ENCODE data around the gene CAVIN4. TPM values are rescaled to one million over a fixed set of nuclear protein-coding genes. Genes with fewer than 3 reads are reported as not detected.

Gene CAVIN4
- total and polyA plus RNA-seq, 2 of the 13 experiments (the other 11 are each of a cell fraction or from before 2014, with no cell fraction given) = 0.54 to 1.00 TPM

DNA sequence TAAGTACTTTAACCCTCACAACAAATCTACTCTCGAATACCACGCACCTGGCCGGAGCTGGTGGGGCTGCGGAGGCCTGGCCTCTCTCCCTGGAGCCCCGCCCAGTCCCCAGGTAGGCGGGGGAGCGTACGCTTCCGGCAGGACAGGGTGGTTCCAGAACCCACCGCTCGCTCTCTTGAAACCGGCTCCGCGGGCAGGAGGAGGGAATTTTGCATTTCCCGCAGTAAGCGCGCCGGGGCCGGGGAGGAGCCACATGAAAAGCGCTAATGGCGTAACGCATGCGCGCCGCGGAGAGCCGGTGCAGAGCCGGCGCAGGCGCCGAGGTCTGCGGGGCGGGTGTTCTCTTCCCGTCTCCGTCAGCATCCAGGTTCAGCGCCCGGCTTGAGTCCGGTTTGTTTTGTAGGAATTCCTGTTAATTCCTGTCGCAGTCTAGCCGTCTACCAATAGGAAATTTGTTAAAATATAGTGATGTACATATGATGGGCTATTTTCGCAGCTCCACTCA lies 20.8 kb downstream of the CAVIN4 start (continued):
- TF ChIP-seq, protein P1, sequence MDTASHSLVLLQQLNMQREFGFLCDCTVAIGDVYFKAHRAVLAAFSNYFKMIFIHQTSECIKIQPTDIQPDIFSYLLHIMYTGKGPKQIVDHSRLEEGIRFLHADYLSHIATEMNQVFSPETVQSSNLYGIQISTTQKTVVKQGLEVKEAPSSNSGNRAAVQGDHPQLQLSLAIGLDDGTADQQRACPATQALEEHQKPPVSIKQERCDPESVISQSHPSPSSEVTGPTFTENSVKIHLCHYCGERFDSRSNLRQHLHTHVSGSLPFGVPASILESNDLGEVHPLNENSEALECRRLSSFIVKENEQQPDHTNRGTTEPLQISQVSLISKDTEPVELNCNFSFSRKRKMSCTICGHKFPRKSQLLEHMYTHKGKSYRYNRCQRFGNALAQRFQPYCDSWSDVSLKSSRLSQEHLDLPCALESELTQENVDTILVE (CRISPR knock-in tag; IDR thresholded peaks at IDR 0.05) = no peak
- no peak for TF ChIP-seq ARNTL (CRISPR knock-in tag; IDR thresholded peaks at IDR 0.05)
- TF ChIP-seq HNRNPLL (IDR thresholded peaks at IDR 0.05; ENCODE audit: low read depth, low read length, poor library complexity, severe bottlenecking) = peak; percentile 100
- TF ChIP-seq ZNF446 (CRISPR knock-in tag; IDR thresholded peaks at IDR 0.05) = no peak
- TF ChIP-seq MIXL1 (CRISPR knock-in tag; IDR thresholded peaks at IDR 0.05) = no peak
- TF ChIP-seq ZNF550 (CRISPR knock-in tag; IDR thresholded peaks at IDR 0.05; ENCODE audit: borderline replicate concordance) = no peak
- TF ChIP-seq, protein P2, sequence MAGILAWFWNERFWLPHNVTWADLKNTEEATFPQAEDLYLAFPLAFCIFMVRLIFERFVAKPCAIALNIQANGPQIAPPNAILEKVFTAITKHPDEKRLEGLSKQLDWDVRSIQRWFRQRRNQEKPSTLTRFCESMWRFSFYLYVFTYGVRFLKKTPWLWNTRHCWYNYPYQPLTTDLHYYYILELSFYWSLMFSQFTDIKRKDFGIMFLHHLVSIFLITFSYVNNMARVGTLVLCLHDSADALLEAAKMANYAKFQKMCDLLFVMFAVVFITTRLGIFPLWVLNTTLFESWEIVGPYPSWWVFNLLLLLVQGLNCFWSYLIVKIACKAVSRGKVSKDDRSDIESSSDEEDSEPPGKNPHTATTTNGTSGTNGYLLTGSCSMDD (CRISPR knock-in tag; IDR thresholded peaks at IDR 0.05) = no peak
- TF ChIP-seq MTA3 (CRISPR knock-in tag; IDR thresholded peaks at IDR 0.05) = no peak
- TF ChIP-seq ERF (CRISPR knock-in tag; IDR thresholded peaks at IDR 0.05) = peak; percentile 58; the same call in 1 of the 2 replicates
- TF ChIP-seq TGIF2 (CRISPR knock-in tag; IDR thresholded peaks at IDR 0.05) = no peak
- TF ChIP-seq GATAD2A (CRISPR knock-in tag; IDR thresholded peaks at IDR 0.05) = peak; percentile 25; the same call in 1 of the 2 replicates
- TF ChIP-seq GTF2F1 (IDR thresholded peaks at IDR 0.05; ENCODE audit: low read length) = no peak
- no peak for TF ChIP-seq ADNP (CRISPR knock-in tag; IDR thresholded peaks at IDR 0.05)
- no peak for TF ChIP-seq ZNF33B (CRISPR knock-in tag; IDR thresholded peaks at IDR 0.05)
- TF ChIP-seq SNAI1 (CRISPR knock-in tag; IDR thresholded peaks at IDR 0.05; ENCODE audit: borderline replicate concordance) = no peak
- no peak for TF ChIP-seq BRD4 (CRISPR knock-in tag; IDR thresholded peaks at IDR 0.05)
- no peak for TF ChIP-seq ZNF224 (CRISPR knock-in tag; IDR thresholded peaks at IDR 0.05)
- TF ChIP-seq, protein P3, sequence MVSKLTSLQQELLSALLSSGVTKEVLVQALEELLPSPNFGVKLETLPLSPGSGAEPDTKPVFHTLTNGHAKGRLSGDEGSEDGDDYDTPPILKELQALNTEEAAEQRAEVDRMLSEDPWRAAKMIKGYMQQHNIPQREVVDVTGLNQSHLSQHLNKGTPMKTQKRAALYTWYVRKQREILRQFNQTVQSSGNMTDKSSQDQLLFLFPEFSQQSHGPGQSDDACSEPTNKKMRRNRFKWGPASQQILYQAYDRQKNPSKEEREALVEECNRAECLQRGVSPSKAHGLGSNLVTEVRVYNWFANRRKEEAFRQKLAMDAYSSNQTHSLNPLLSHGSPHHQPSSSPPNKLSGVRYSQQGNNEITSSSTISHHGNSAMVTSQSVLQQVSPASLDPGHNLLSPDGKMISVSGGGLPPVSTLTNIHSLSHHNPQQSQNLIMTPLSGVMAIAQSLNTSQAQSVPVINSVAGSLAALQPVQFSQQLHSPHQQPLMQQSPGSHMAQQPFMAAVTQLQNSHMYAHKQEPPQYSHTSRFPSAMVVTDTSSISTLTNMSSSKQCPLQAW (CRISPR knock-in tag; IDR thresholded peaks at IDR 0.05) = peak; percentile 52; the same call in 1 of the 2 replicates
- TF ChIP-seq ZNF674 (CRISPR knock-in tag; IDR thresholded peaks at IDR 0.05; ENCODE audit: low read depth) = no peak
- TF ChIP-seq, protein P4, sequence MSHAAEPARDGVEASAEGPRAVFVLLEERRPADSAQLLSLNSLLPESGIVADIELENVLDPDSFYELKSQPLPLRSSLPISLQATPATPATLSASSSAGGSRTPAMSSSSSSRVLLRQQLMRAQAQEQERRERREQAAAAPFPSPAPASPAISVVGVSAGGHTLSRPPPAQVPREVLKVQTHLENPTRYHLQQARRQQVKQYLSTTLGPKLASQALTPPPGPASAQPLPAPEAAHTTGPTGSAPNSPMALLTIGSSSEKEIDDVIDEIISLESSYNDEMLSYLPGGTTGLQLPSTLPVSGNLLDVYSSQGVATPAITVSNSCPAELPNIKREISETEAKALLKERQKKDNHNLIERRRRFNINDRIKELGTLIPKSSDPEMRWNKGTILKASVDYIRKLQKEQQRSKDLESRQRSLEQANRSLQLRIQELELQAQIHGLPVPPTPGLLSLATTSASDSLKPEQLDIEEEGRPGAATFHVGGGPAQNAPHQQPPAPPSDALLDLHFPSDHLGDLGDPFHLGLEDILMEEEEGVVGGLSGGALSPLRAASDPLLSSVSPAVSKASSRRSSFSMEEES (CRISPR knock-in tag; IDR thresholded peaks at IDR 0.05) = no peak
- TF ChIP-seq, protein P5, sequence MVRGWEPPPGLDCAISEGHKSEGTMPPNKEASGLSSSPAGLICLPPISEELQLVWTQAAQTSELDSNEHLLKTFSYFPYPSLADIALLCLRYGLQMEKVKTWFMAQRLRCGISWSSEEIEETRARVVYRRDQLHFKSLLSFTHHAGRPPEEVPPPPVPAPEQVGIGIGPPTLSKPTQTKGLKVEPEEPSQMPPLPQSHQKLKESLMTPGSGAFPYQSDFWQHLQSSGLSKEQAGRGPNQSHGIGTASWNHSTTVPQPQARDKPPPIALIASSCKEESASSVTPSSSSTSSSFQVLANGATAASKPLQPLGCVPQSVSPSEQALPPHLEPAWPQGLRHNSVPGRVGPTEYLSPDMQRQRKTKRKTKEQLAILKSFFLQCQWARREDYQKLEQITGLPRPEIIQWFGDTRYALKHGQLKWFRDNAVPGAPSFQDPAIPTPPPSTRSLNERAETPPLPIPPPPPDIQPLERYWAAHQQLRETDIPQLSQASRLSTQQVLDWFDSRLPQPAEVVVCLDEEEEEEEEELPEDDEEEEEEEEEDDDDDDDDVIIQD (CRISPR knock-in tag; IDR thresholded peaks at IDR 0.05; ENCODE audit: low read depth) = no peak
- TF ChIP-seq, protein P6, sequence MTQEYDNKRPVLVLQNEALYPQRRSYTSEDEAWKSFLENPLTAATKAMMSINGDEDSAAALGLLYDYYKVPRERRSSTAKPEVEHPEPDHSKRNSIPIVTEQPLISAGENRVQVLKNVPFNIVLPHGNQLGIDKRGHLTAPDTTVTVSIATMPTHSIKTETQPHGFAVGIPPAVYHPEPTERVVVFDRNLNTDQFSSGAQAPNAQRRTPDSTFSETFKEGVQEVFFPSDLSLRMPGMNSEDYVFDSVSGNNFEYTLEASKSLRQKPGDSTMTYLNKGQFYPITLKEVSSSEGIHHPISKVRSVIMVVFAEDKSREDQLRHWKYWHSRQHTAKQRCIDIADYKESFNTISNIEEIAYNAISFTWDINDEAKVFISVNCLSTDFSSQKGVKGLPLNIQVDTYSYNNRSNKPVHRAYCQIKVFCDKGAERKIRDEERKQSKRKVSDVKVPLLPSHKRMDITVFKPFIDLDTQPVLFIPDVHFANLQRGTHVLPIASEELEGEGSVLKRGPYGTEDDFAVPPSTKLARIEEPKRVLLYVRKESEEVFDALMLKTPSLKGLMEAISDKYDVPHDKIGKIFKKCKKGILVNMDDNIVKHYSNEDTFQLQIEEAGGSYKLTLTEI (CRISPR knock-in tag; conservative IDR thresholded peaks at IDR 0.05) = no peak
- peak; percentile 50; the same call in 1 of the 2 replicates for TF ChIP-seq KDM2A (CRISPR knock-in tag; IDR thresholded peaks at IDR 0.05; ENCODE audit: borderline replicate concordance, low read depth)

Data from HepG2 (cell line).